Keratinocyte (primary cell): ENCODE measurements around the gene OFD1. TPM values are rescaled to one million over a fixed set of nuclear protein-coding genes. Genes with fewer than 3 reads are reported as not detected.

ENCODE experiments used
- DNase-seq: peaks from one replicate; pipeline ENCODE4 v3.0.0-alpha.2; 2011; ENCODE audit warnings: low read depth, missing footprints, low spot score
- FAIRE-seq: peaks from 2 replicates; lab custom pipeline; 2011; peaks lifted over from hg19 to GRCh38; lab: Jason Lieb, UNC
- H2AFZ ChIP-seq: 2 replicates; pipeline ENCODE4 v1.6.0; 2012; ENCODE audit warnings: low read length, control low read depth, inconsistent platforms; ENCODE audit not compliant: control insufficient read depth
- H3K27ac ChIP-seq: 2 replicates; pipeline ENCODE4 v1.5.1; 2011; ENCODE audit warnings: low read length; ENCODE audit not compliant: control insufficient read depth, insufficient read depth
- H3K27me3 ChIP-seq: 3 replicates; pipeline ENCODE4 v1.6.0; 2011; ENCODE audit warnings: low read length; ENCODE audit not compliant: control insufficient read depth, insufficient read depth; ENCODE audit errors: extremely low read depth
- H3K36me3 ChIP-seq, 2 experiments: 2 replicates in 1 of 2; 3 replicates in 1 of 2; pipeline ENCODE4 v1.5.1; 2011; ENCODE audit warnings: low read length in 2 of 2, mild to moderate bottlenecking in 1 of 2; ENCODE audit not compliant: control insufficient read depth in 2 of 2, insufficient read depth in 2 of 2; ENCODE audit errors: extremely low read depth in 1 of 2
- H3K4me1 ChIP-seq: 3 replicates; pipeline ENCODE4 v1.5.1; 2011; ENCODE audit warnings: low read length; ENCODE audit not compliant: control insufficient read depth, insufficient read depth; ENCODE audit errors: extremely low read depth
- H3K4me2 ChIP-seq: 3 replicates; pipeline ENCODE4 v1.6.0; 2011; ENCODE audit warnings: low read depth, low read length; ENCODE audit not compliant: control insufficient read depth, insufficient read depth; ENCODE audit errors: extremely low read depth
- H3K4me3 ChIP-seq, 3 experiments: fragments of 200-600 bp in 1 of 3; sonication (generic) in 1 of 3; 2 replicates in 2 of 3; 3 replicates in 1 of 3; pipeline ENCODE4 v1.5.1; 2011 to 2016; ENCODE audit warnings: low read length in 3 of 3, mild to moderate bottlenecking in 3 of 3, control low read depth in 2 of 3, inconsistent platforms in 1 of 3, low read depth in 1 of 3, mixed read lengths in 1 of 3, mixed run types in 1 of 3, moderate library complexity in 1 of 3; ENCODE audit not compliant: control insufficient read depth in 2 of 3, insufficient read depth in 2 of 3; ENCODE audit errors: extremely low read depth in 1 of 3
- H3K79me2 ChIP-seq: 2 replicates; pipeline ENCODE4 v1.6.0; 2012; ENCODE audit warnings: low read length; ENCODE audit not compliant: control insufficient read depth, insufficient read depth
- H3K9ac ChIP-seq: 3 replicates; pipeline ENCODE4 v1.6.0; 2011; ENCODE audit warnings: low read length; ENCODE audit not compliant: control insufficient read depth, insufficient read depth; ENCODE audit errors: extremely low read depth
- H3K9me1 ChIP-seq: 3 replicates; pipeline ENCODE4 v1.6.0; 2011; ENCODE audit warnings: low read length; ENCODE audit not compliant: control insufficient read depth, insufficient read depth; ENCODE audit errors: extremely low read depth
- H3K9me3 ChIP-seq: 2 replicates; pipeline ENCODE4 v1.5.1; 2012; ENCODE audit warnings: low read depth, low read length; ENCODE audit not compliant: control insufficient read depth
- H4K20me1 ChIP-seq: 3 replicates; pipeline ENCODE4 v1.6.0; 2011; ENCODE audit warnings: low read length; ENCODE audit not compliant: control insufficient read depth, insufficient read depth; ENCODE audit errors: extremely low read depth
- EZH2 ChIP-seq: IDR thresholded peaks from one replicate; pipeline ENCODE4 v1.6.1; 2012; ENCODE audit warnings: inconsistent platforms, mild to moderate bottlenecking, low read length, moderate library complexity
- dilution Hi-C: fragments of 300-500 bp; cut with MboI; formaldehyde crosslinking; loops from one replicate; pipeline ENCODE4 v1.7.0; 2020; ENCODE audit warnings: low sequenced_read_pairs; ENCODE audit not compliant: extremely low pct_ligation_motif_present
- polyA plus RNA-seq, 5 experiments: library from polyadenylated mRNA; depleted of rRNA in 3 of 5; stranded (reverse) in 3 of 5; stranded (forward) in 1 of 5; unstranded in 1 of 5; fragments of >200 nt; gene quantifications; 1 replicate in 1 of 5; 2 replicates in 3 of 5; 3 replicates in 1 of 5; pipeline versions ENCODE4 v1.2.1 to v1.2.3, GENCODE V29; 2011 to 2012; ENCODE audit warnings: missing spikeins in 2 of 5, low read depth in 1 of 5, low replicate concordance in 1 of 5
- TF ChIP-seq, protein P1 (sequence below), 3 experiments: IDR thresholded peaks in 1 of 3; conservative IDR thresholded peaks in 1 of 3; optimal IDR thresholded peaks in 1 of 3; 2 replicates in 2 of 3; 3 replicates in 1 of 3; pipeline versions ENCODE3 to v1.5.1; 2011; ENCODE audit warnings: low read length in 3 of 3, mild to moderate bottlenecking in 3 of 3, moderate library complexity in 2 of 3, control low read depth in 1 of 3, inconsistent platforms in 1 of 3; ENCODE audit not compliant: insufficient read depth in 2 of 3; ENCODE audit errors: extremely low read depth in 1 of 3

The OFD1 gene
- polyA plus RNA-seq, 1 donor (not counting 4 experiments of a cell fraction or from before 2014, with no cell fraction given) = 18.3 TPM

DNA sequence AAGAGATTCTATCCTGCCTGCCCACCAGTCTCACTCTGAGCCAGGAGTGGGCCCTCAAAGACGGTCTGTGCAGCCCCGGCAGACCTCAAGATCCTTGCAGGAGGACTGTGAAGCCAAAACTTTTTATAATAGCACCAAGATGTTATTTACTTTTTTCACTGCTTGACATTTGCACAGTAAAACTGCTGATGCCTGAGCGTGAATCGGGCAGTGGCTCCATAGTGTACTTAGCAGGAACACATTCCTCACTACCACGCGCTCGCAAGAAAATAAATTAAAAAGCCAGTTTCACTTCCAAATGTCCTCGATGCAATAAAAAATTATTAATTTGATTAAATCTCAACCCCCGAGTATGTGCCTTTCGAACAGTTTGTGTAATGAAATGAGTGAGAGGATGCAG is 59.9 kb downstream of the OFD1 start:
- no peaks in the 10 kb centered on the region for H3K9me1 ChIP-seq
- DNase-seq (no peak), FAIRE-seq (no peak)
- no peaks in the 10 kb centered on the region for H4K20me1 ChIP-seq
- dilution Hi-C loops = no loop called here
- no peaks in the 10 kb centered on the region for H3K79me2 ChIP-seq
- H3K36me3 ChIP-seq = no peaks in the 10 kb centered on the region
- H2AFZ ChIP-seq = no peak overlapping the region
- no peak overlapping the region for H3K4me3 ChIP-seq
- H3K9me3 ChIP-seq = no peaks in the 10 kb centered on the region
- no peak overlapping the region for H3K4me2 ChIP-seq
- no peaks in the 10 kb centered on the region for H3K4me1 ChIP-seq
- TF ChIP-seq EZH2 = no peak
- TF ChIP-seq, protein P1, sequence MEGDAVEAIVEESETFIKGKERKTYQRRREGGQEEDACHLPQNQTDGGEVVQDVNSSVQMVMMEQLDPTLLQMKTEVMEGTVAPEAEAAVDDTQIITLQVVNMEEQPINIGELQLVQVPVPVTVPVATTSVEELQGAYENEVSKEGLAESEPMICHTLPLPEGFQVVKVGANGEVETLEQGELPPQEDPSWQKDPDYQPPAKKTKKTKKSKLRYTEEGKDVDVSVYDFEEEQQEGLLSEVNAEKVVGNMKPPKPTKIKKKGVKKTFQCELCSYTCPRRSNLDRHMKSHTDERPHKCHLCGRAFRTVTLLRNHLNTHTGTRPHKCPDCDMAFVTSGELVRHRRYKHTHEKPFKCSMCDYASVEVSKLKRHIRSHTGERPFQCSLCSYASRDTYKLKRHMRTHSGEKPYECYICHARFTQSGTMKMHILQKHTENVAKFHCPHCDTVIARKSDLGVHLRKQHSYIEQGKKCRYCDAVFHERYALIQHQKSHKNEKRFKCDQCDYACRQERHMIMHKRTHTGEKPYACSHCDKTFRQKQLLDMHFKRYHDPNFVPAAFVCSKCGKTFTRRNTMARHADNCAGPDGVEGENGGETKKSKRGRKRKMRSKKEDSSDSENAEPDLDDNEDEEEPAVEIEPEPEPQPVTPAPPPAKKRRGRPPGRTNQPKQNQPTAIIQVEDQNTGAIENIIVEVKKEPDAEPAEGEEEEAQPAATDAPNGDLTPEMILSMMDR (optimal IDR thresholded peaks at IDR 0.05 in 1 of 3, IDR thresholded peaks at IDR 0.05 in 1 of 3, conservative IDR thresholded peaks at IDR 0.05 in 1 of 3; ENCODE audit: extremely low read depth in 1 of 3, insufficient read depth in 2 of 3, low read length in 3 of 3) = no peak
- no peak overlapping the region for H3K27ac ChIP-seq
- H3K27me3 ChIP-seq = peaks cover 8% of the 10 kb centered on the region
- H3K9ac ChIP-seq = no peak overlapping the region

DNA sequence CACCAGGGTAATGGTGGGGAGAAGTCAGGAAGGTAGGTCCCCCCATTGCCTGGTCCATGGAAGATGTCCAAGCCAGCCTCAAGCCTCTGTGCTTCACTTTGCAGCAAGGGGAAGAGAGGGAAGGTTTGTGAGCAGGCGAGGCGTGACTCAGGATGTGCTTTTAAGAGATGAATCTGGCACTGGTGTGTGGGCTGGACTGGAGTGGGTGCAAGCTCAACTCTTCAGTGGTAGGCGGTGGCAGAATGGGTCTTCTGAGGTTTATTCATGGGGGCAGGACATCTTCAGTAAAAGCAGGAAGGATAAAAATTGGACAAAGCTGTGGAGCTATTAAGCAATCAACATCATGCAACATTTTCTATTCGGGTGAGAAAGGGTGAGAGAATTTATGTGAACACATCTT is 63.0 kb downstream of the OFD1 start:
- no peak overlapping the region for H3K9ac ChIP-seq
- H3K27ac ChIP-seq = no peak overlapping the region
- H3K79me2 ChIP-seq = no peaks in the 10 kb centered on the region
- H3K4me1 ChIP-seq = no peaks in the 10 kb centered on the region
- DNase-seq (no peak), FAIRE-seq (no peak)
- no peaks in the 10 kb centered on the region for H3K9me1 ChIP-seq
- H3K27me3 ChIP-seq = peaks cover 10% of the 10 kb centered on the region
- no peak for TF ChIP-seq EZH2
- TF ChIP-seq, protein P1 (optimal IDR thresholded peaks at IDR 0.05 in 1 of 3, IDR thresholded peaks at IDR 0.05 in 1 of 3, conservative IDR thresholded peaks at IDR 0.05 in 1 of 3; ENCODE audit: extremely low read depth in 1 of 3, insufficient read depth in 2 of 3, low read length in 3 of 3) = no peak
- no peak overlapping the region for H3K4me2 ChIP-seq
- no peak overlapping the region for H2AFZ ChIP-seq
- H3K4me3 ChIP-seq = no peak overlapping the region
- dilution Hi-C loops = no loop called here
- no peaks in the 10 kb centered on the region for H3K9me3 ChIP-seq
- no peaks in the 10 kb centered on the region for H3K36me3 ChIP-seq
- H4K20me1 ChIP-seq = no peaks in the 10 kb centered on the region
